Loucy (cell line): ENCODE data around the gene DNAJC8.

Experiments used
- H2AFZ ChIP-seq: fragments of 200-600 bp; sonication (generic); 2 replicates; pipeline ENCODE4 v1.6.0; 2016; ENCODE audit warnings: antibody characterized with exemption, mild to moderate bottlenecking, low read length, moderate library complexity
- H3F3A ChIP-seq: fragments of 200-600 bp; 2 replicates; pipeline ENCODE4 v1.6.0; 2016; ENCODE audit warnings: antibody characterized with exemption, low read depth, mild to moderate bottlenecking
- H3K27me3 ChIP-seq: fragments of 200-600 bp; sonication (generic); 2 replicates; pipeline ENCODE4 v1.6.1; 2014; ENCODE audit warnings: low read length, mild to moderate bottlenecking; ENCODE audit not compliant: insufficient read depth, poor library complexity, severe bottlenecking
- H3K36me3 ChIP-seq: fragments of 200-600 bp; sonication (generic); 2 replicates; pipeline ENCODE4 v1.6.1; 2016; ENCODE audit warnings: low read length; ENCODE audit not compliant: insufficient read depth
- H3K4me1 ChIP-seq: fragments of 200-600 bp; sonication (generic); 2 replicates; pipeline ENCODE4 v1.5.1; 2014; ENCODE audit warnings: low read length, mild to moderate bottlenecking; ENCODE audit not compliant: insufficient read depth, poor library complexity, severe bottlenecking
- H3K4me2 ChIP-seq: fragments of 200-600 bp; sonication (generic); 2 replicates; pipeline ENCODE4 v1.6.0; 2014; ENCODE audit warnings: antibody characterized with exemption, low read length, low read depth, mild to moderate bottlenecking; ENCODE audit not compliant: poor library complexity, severe bottlenecking
- H3K4me3 ChIP-seq: fragments of 200-600 bp; sonication (generic); 2 replicates; pipeline ENCODE4 v1.5.1; 2014; ENCODE audit warnings: low read length, mild to moderate bottlenecking, mixed read lengths; ENCODE audit not compliant: poor library complexity, severe bottlenecking
- H3K79me2 ChIP-seq: fragments of 200-600 bp; sonication (generic); 2 replicates; pipeline ENCODE4 v1.6.1; 2014; ENCODE audit warnings: low read length; ENCODE audit not compliant: insufficient read depth
- H3K9ac ChIP-seq: fragments of 200-600 bp; sonication (generic); 2 replicates; pipeline ENCODE4 v1.6.0; 2014; ENCODE audit warnings: mild to moderate bottlenecking, low read depth, low read length, moderate library complexity; ENCODE audit not compliant: poor library complexity, severe bottlenecking
- H3K9me2 ChIP-seq: fragments of 200-600 bp; sonication (generic); replicated peaks from 2 replicates; pipeline ENCODE4 v1.6.1; 2016; ENCODE audit warnings: low read depth, low read length, mixed read lengths
- H3K9me3 ChIP-seq: fragments of 200-600 bp; sonication (generic); 2 replicates; pipeline ENCODE4 v1.6.1; 2014; ENCODE audit warnings: mild to moderate bottlenecking, antibody characterized with exemption, low read length, low read depth; ENCODE audit not compliant: insufficient read depth
- H4K20me1 ChIP-seq: fragments of 200-600 bp; sonication (generic); 2 replicates; pipeline ENCODE4 v1.6.0; 2014; ENCODE audit warnings: antibody characterized with exemption, low read length, mild to moderate bottlenecking; ENCODE audit not compliant: insufficient read depth, poor library complexity, severe bottlenecking
- CTCF ChIP-seq: fragments of 200-600 bp; sonication (generic); conservative IDR thresholded peaks from 2 replicates; pipeline ENCODE4 v1.5.1; 2014; ENCODE audit warnings: mild to moderate bottlenecking, antibody characterized with exemption, low read length
- EZH2phosphoT487 ChIP-seq: fragments of 200-600 bp; IDR thresholded peaks from 2 replicates; pipeline ENCODE4 v1.6.1; 2018; ENCODE audit warnings: antibody characterized with exemption, mild to moderate bottlenecking, moderate library complexity, borderline replicate concordance

Gene DNAJC8

GRCh38 chr1:28256197-28256827 lies 23.5 kb upstream of the DNAJC8 start:
- Histone ChIP-seq H2AFZ (no peak overlapping the region), H3K27me3 (no peaks in the 10 kb centered on the region), H3K36me3 (no peaks in the 10 kb centered on the region), H3F3A (peaks cover 2% of the 10 kb centered on the region; the same call in 1 of the 2 replicates), H3K4me3 (no peak overlapping the region), H3K9me3 (no peaks in the 10 kb centered on the region), H3K4me1 (peaks cover 23% of the 10 kb centered on the region), H4K20me1 (peaks cover 10% of the 10 kb centered on the region), H3K9ac (no peak overlapping the region), H3K4me2 (no peak overlapping the region), H3K79me2 (peaks cover 10% of the 10 kb centered on the region; the same call in 1 of the 2 replicates), H3K9me2 (no peaks in the 10 kb centered on the region)
- no peak for TF ChIP-seq CTCF
- TF ChIP-seq EZH2phosphoT487: no peak

GRCh38 chr1:28249866-28250295 lies 17.1 kb upstream of the DNAJC8 start:
- no peak for TF ChIP-seq EZH2phosphoT487
- Histone ChIP-seq H3K4me2 (no peak overlapping the region), H3K9me2 (no peaks in the 10 kb centered on the region), H3K9ac (no peak overlapping the region), H4K20me1 (no peaks in the 10 kb centered on the region), H3K4me3 (no peak overlapping the region), H3K27me3 (no peaks in the 10 kb centered on the region), H3K4me1 (peaks cover 26% of the 10 kb centered on the region), H3K79me2 (0 out of 2 replicates have a peak, but pooled peaks cover 8% of the 10 kb centered on the region), H3K36me3 (no peaks in the 10 kb centered on the region), H3K9me3 (no peaks in the 10 kb centered on the region), H2AFZ (0 out of 2 replicates have a peak overlapping the region, but pooled peaks have one; percentile 8), H3F3A (no peaks in the 10 kb centered on the region)

- Histone ChIP-seq H3K4me3 (peak overlapping the region; percentile 65), H3F3A (0 out of 2 replicates have a peak, but pooled peaks cover 3% of the 10 kb centered on the region), H3K9me2 (no peaks in the 10 kb centered on the region), H2AFZ (peak overlapping the region; percentile 67), H3K4me2 (peak overlapping the region; percentile 82), H4K20me1 (no peaks in the 10 kb centered on the region), H3K9ac (peak overlapping the region; percentile 69), H3K9me3 (no peaks in the 10 kb centered on the region), H3K79me2 (0 out of 2 replicates have a peak, but pooled peaks cover 8% of the 10 kb centered on the region), H3K4me1 (peaks cover 32% of the 10 kb centered on the region), H3K36me3 (no peaks in the 10 kb centered on the region), H3K27me3 (no peaks in the 10 kb centered on the region)
- TF ChIP-seq CTCF (no peak), EZH2phosphoT487 (no peak)
These were observed 16.4 kb upstream of the DNAJC8 start for GRCh38 chr1:28249013-28249865.
